Measurements from ENCODE around the gene RNF151. TPM values are rescaled to one million over a fixed set of nuclear protein-coding genes. Genes with fewer than 3 reads are reported as not detected.

Gene RNF151
- total RNA-seq, 2 experiments from 2014 or later, result not detected

DNA sequence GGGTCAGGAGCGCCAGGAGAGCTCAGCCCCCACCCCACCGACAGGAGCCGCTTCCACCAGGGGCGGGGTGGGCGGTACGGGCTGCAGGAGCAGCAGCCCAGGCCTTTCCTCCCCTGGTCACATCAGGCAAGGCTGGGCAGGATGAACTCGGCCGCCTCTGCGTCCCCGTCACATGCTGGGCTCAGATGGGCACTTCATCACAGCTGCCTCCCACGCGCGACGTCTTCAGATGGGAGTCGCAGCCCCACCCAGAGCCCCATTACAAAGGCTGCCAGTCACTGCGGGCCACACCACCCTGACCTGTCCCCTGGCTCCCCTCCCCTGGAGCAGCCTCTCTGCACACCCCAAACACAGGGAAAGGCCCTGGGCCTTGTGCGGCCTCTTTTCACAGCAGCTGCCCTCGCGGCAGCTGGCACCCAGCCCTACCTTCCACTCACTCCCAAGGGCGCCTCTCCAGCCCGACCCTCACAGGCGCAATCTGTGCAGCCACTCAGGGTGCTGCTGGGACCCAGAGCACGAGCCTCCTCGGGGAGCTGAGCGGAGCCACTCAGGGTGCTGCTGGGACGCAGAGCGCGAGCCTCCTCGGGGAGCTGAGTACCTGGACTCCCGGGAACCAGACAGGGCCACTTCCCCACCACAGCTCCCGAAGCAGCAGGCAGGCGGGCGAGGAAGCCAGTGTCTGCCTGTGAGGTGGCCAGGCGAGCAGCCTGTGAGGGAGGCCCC lies 38.3 kb downstream of the RNF151 start:
- no TSS peak for BruUV-seq (replicated peaks)
- TF ChIP-seq, protein P1, sequence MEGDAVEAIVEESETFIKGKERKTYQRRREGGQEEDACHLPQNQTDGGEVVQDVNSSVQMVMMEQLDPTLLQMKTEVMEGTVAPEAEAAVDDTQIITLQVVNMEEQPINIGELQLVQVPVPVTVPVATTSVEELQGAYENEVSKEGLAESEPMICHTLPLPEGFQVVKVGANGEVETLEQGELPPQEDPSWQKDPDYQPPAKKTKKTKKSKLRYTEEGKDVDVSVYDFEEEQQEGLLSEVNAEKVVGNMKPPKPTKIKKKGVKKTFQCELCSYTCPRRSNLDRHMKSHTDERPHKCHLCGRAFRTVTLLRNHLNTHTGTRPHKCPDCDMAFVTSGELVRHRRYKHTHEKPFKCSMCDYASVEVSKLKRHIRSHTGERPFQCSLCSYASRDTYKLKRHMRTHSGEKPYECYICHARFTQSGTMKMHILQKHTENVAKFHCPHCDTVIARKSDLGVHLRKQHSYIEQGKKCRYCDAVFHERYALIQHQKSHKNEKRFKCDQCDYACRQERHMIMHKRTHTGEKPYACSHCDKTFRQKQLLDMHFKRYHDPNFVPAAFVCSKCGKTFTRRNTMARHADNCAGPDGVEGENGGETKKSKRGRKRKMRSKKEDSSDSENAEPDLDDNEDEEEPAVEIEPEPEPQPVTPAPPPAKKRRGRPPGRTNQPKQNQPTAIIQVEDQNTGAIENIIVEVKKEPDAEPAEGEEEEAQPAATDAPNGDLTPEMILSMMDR (conservative IDR thresholded peaks at IDR 0.05; ENCODE audit: low read length), result no peak
- TF ChIP-seq EZH2phosphoT487 (IDR thresholded peaks at IDR 0.05; ENCODE audit: borderline replicate concordance, low read depth, low read length), result no peak
- H3K36me3 ChIP-seq (ENCODE audit: insufficient read depth, low read length), result peaks cover 53% of the 10 kb centered on the region
- DNase-seq (ENCODE audit: low spot score), result no peak
- H3K4me3 ChIP-seq (ENCODE audit: low read depth, low read length, poor library complexity, severe bottlenecking), result no peak overlapping the region
- H4K20me1 ChIP-seq (ENCODE audit: insufficient read depth, low read length), result peaks cover 10% of the 10 kb centered on the region
- intact Hi-C loops (cut with micrococcal nuclease; ENCODE audit: unreplicated experiment), result no loop called here
- CTCF ChIA-PET (ENCODE audit: unreplicated experiment), result no interaction called here
- peaks cover 34% of the 10 kb centered on the region for H3K79me2 ChIP-seq (ENCODE audit: insufficient read depth, low read depth, low read length)
- H2AFZ ChIP-seq (ENCODE audit: low read length), result no peak overlapping the region
- H3K9me2 ChIP-seq (ENCODE audit: insufficient read depth, low read length), result no peaks in the 10 kb centered on the region
- POLR2A ChIA-PET, result interaction anchor here (1.3 kb wide), 1 partner anchor 151 kb away, joined by 4 read pairs; the partner anchor contains the start of gene TRAF7
- H3K4me2 ChIP-seq (ENCODE audit: low read length), result peak overlapping the region; percentile 26; the same call in 1 of the 2 replicates
- no peaks in the 10 kb centered on the region for H3K9me3 ChIP-seq (ENCODE audit: low read length)
- no peak overlapping the region for H3K27ac ChIP-seq (ENCODE audit: low read depth, low read length, poor library complexity, severe bottlenecking)
- H3K4me1 ChIP-seq (ENCODE audit: insufficient read depth, low read length, poor library complexity, severe bottlenecking), result peaks cover 29% of the 10 kb centered on the region

DNA sequence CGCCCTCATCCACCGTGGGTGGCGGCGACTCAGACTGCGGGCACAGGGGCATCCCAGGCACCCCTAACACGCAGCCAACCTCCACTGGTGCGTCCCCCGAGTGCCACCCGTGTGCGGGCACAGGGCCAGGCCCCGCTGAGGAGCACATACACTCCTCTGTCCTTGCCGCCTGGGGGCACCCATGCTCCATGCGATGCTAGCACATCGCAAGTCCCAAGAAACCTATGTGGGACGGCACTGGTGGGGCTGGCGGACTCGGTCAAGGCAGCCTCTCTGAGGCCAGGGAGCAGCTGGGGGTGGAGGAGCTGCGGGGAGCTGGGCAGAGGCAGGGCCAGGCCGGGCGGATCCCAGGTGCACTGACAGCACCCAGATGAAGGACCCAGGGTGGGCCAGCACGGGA lies 39.0 kb downstream of the RNF151 start:
- TF ChIP-seq, protein P1 (conservative IDR thresholded peaks at IDR 0.05; ENCODE audit: low read length), result no peak
- no peak for TF ChIP-seq EZH2phosphoT487 (IDR thresholded peaks at IDR 0.05; ENCODE audit: borderline replicate concordance, low read depth, low read length)
- CTCF ChIA-PET (ENCODE audit: unreplicated experiment), result no interaction called here
- Histone ChIP-seq H3K9me3 (ENCODE audit: low read length) (no peaks in the 10 kb centered on the region), H3K36me3 (ENCODE audit: insufficient read depth, low read length) (peaks cover 46% of the 10 kb centered on the region), H3K4me3 (ENCODE audit: low read depth, low read length, poor library complexity, severe bottlenecking) (no peak overlapping the region), H3K4me2 (ENCODE audit: low read length) (no peak overlapping the region), H3K4me1 (ENCODE audit: insufficient read depth, low read length, poor library complexity, severe bottlenecking) (peaks cover 33% of the 10 kb centered on the region), H4K20me1 (ENCODE audit: insufficient read depth, low read length) (peaks cover 10% of the 10 kb centered on the region), H2AFZ (ENCODE audit: low read length) (no peak overlapping the region), H3K79me2 (ENCODE audit: insufficient read depth, low read depth, low read length) (peaks cover 41% of the 10 kb centered on the region), H3K27ac (ENCODE audit: low read depth, low read length, poor library complexity, severe bottlenecking) (no peak overlapping the region), H3K9me2 (ENCODE audit: insufficient read depth, low read length) (no peaks in the 10 kb centered on the region)
- no TSS peak for BruUV-seq (replicated peaks)
- intact Hi-C loops (cut with micrococcal nuclease; ENCODE audit: unreplicated experiment), result no loop called here
- POLR2A ChIA-PET, result no interaction called here
- DNase-seq (ENCODE audit: low spot score), result no peak

DNA sequence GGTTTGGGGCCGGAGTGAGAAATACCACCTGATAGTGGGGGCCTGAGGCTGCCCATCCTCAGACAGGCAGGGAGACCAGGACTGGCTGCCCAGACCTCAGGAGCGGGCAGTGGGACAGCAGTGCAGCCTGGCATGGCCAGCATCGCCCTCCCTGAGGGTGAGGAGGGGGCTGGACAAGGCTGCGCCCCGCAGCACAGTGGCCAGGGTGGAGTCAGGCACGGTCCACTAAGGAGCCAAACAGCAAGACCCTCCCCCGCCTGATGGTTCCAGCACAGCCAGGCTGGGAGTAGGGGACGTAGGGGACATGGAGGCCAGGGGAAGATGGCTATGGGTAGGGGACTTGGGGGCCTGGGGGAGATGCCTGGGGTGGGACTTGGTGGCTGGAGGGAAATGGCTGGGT lies 39.7 kb downstream of the RNF151 start:
- no peak overlapping the region for H3K4me2 ChIP-seq (ENCODE audit: low read length)
- POLR2A ChIA-PET, result no interaction called here

More for the DNA sequence above, 39.7 kb downstream of the RNF151 start:
- H3K4me1 ChIP-seq (ENCODE audit: insufficient read depth, low read length, poor library complexity, severe bottlenecking), result peaks cover 36% of the 10 kb centered on the region
- no peak overlapping the region for H3K27ac ChIP-seq (ENCODE audit: low read depth, low read length, poor library complexity, severe bottlenecking)
- H3K9me3 ChIP-seq (ENCODE audit: low read length), result no peaks in the 10 kb centered on the region
- intact Hi-C loops (cut with micrococcal nuclease; ENCODE audit: unreplicated experiment), result no loop called here
- H3K79me2 ChIP-seq (ENCODE audit: insufficient read depth, low read depth, low read length), result peaks cover 42% of the 10 kb centered on the region
- CTCF ChIA-PET (ENCODE audit: unreplicated experiment), result no interaction called here
- peaks cover 39% of the 10 kb centered on the region for H3K36me3 ChIP-seq (ENCODE audit: insufficient read depth, low read length)
- no peak overlapping the region for H3K4me3 ChIP-seq (ENCODE audit: low read depth, low read length, poor library complexity, severe bottlenecking)
- H2AFZ ChIP-seq (ENCODE audit: low read length), result no peak overlapping the region
- BruUV-seq (replicated peaks), result no TSS peak
- H4K20me1 ChIP-seq (ENCODE audit: insufficient read depth, low read length), result peaks cover 10% of the 10 kb centered on the region
- no peak for DNase-seq (ENCODE audit: low spot score)
- TF ChIP-seq EZH2phosphoT487 (IDR thresholded peaks at IDR 0.05; ENCODE audit: borderline replicate concordance, low read depth, low read length), result no peak
- TF ChIP-seq, protein P1 (conservative IDR thresholded peaks at IDR 0.05; ENCODE audit: low read length), result no peak
- H3K9me2 ChIP-seq (ENCODE audit: insufficient read depth, low read length), result no peaks in the 10 kb centered on the region

Measured in OCI-LY7 (cell line).